HG02970 (cell line): ENCODE measurements around the gene TRPV2.

ENCODE experiments used
- ATAC-seq: cut with Tn5 transposase; IDR thresholded peaks from one replicate; pipeline ENCODE4 v1.9.1; 2021; ENCODE audit warnings: mild to moderate bottlenecking, moderate library complexity, moderate number of reproducible peaks; ENCODE audit not compliant: unreplicated experiment, low FRiP score

TRPV2 gene

DNA sequence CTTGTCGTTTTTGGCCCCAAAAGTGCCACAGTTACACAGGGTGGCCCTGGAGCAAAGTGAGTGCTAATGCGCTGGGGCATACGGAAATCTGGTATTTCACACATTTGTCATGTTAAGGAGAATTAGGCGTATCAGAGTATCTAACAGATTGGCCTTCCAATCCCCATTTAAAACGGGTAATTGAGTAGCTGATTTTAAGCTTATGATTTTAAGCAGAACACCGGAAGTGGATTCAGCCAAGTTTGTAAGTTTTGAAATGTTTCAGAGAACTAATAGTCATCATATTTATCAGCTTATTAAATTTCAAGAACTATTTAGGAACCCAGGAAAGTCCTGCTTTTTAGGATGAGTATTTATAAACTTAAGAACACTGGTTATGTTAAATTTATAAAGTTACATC, 57.2 kb downstream of the TRPV2 start:
- no peak for ATAC-seq

GRCh38 chr17:16473044-16474011, 58.0 kb downstream of the TRPV2 start:
- no peak for ATAC-seq

- no peak for ATAC-seq
These were observed 58.8 kb downstream of the TRPV2 start for GRCh38 chr17:16474012-16474725.

DNA sequence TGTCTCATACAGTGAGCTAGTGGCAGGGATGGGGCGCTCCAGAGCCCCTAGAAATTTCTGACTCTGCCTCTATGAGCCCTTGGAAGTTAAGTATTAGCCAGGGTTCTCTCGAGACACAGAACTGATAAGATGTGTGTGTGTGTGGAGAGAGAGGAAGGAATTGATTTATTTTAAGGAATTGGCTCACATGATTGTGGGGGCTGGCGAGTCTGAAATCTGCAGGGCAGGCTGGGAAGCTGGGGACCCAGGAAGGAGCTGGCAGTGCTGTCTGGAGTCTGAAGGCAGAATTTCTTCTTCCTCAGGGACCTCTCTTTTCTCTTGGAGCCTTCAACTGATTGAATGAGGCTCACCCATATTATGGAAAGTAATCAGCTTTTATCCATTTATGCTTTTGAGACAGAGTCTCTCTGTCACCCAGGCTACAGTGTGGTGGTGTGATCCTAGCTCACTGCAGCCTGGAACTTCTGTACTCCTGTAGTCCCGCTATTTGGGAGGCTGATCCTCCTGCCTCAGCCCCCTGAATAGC, 59.9 kb downstream of the TRPV2 start:
- ATAC-seq, result no peak

GRCh38 chr17:16477255-16477654, 61.9 kb downstream of the TRPV2 start:
- no peak for ATAC-seq

- no peak for ATAC-seq
These were observed 62.3 kb downstream of the TRPV2 start for GRCh38 chr17:16477666-16478065.

- no peak for ATAC-seq
These were observed 63.3 kb downstream of the TRPV2 start for GRCh38 chr17:16478649-16479048.

DNA sequence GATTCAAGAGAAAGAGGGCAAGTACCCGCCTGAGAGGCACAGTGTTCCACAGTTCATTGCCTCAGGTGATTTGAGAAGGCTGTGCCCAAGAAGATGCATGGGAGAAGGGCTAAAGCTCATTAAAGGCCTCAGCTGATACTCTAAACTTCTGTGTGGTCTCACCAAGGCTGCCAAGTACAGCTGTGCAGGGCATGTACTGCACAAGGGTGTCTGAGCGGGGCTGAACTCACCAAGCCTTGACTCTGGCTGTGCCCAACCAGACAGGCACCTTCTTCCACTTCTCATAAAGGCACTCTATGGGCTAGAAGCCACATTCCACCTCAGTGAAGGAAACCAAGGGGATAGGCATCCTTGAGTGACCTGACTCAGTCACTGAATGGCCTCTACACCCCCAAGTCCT, 63.9 kb downstream of the TRPV2 start:
- ATAC-seq, result no peak

GRCh38 chr17:16480995-16481394, 65.6 kb downstream of the TRPV2 start:
- no peak for ATAC-seq

DNA sequence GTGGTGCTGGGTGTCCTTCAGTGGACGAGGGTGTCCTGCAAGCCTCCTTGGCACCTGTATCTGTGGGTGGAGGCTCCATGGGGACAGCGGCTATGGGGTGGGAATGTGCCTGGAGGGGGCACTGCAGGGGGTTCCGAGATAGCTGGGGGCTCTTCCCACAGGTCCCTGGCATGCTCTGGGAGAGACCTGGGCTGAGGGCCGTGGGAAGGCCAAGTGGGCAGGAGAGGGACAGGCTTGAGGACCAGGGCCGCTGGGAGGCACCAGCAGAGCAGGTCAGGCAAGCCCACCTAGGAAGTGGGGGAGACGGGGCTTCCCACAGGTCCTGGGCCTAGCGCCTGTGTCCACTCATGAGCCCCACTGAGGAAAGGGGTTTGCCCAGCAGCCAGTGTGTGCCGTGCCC, 66.9 kb downstream of the TRPV2 start:
- no peak for ATAC-seq

GRCh38 chr17:16483021-16483645, 67.8 kb downstream of the TRPV2 start:
- no peak for ATAC-seq

- ATAC-seq, result no peak
These were observed 69.2 kb downstream of the TRPV2 start for GRCh38 chr17:16484445-16485175.
